ENCODE results near the gene C10orf90. TPM values are rescaled to one million over a fixed set of nuclear protein-coding genes. Genes with fewer than 3 reads are reported as not detected.

The C10orf90 gene
- total and polyA plus RNA-seq, 4 donors, result 0.05 to 0.25 TPM; not detected in 2

- Histone ChIP-seq H3K9me3 (ENCODE audit: control insufficient read depth in 4 of 4, low read length in 3 of 4) (peaks cover 0 to 5% (median 0%) of the 10 kb centered on the region in 4 donors), H3K9ac (ENCODE audit: low read depth in 1 of 2, low read length in 2 of 2) (no peak overlapping the region), H3K27me3 (ENCODE audit: control insufficient read depth in 4 of 4, insufficient read depth in 4 of 4, low read length in 3 of 4) (peaks cover 0 to 16% (median 0%) of the 10 kb centered on the region in 4 donors), H3K4me1 (ENCODE audit: control insufficient read depth in 4 of 4, insufficient read depth in 4 of 4, low read length in 3 of 4) (no peaks in the 10 kb centered on the region), H3K36me3 (ENCODE audit: control insufficient read depth in 4 of 4, insufficient read depth in 3 of 4, low read depth in 1 of 4, low read length in 3 of 4) (no peaks in the 10 kb centered on the region), H3K4me3 (ENCODE audit: low read depth in 1 of 3, low read length in 3 of 3) (no peak overlapping the region), H3K27ac (ENCODE audit: low read depth in 1 of 2, low read length in 2 of 2) (no peak overlapping the region)
- DNase-seq (ENCODE audit: low spot score), result no peak
- 58% methylated on average over 12 of the region's 12 CpGs for WGBS
- no peak for TF ChIP-seq YY1 (IDR thresholded peaks at IDR 0.05)
- TF ChIP-seq HNF4A (conservative IDR thresholded peaks at IDR 0.05), result no peak
- no peak for TF ChIP-seq SP1 (IDR thresholded peaks at IDR 0.05)
- TF ChIP-seq, protein P1, sequence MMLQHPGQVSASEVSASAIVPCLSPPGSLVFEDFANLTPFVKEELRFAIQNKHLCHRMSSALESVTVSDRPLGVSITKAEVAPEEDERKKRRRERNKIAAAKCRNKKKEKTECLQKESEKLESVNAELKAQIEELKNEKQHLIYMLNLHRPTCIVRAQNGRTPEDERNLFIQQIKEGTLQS (IDR thresholded peaks at IDR 0.05), result no peak
- TF ChIP-seq JUND (IDR thresholded peaks at IDR 0.05), result no peak
These were observed 99.6 kb downstream of the C10orf90 start for GRCh38 chr10:126570621-126571602.

DNA sequence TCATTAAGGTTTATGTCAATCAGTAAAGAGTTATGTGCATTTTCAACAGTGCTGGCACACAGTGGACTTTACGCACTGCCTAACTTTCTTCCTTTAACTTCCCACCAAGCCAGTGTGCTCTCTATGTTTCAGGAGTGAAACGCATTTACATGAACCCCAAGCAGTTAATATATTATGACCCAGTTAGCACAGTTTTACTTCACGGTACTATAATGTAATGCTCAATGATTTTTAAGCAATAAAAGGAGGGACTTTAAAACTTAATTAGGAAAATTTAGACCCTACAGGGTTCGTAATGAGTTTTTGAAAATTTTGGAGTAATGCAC is 100.3 kb downstream of the C10orf90 start:
- no peaks in the 10 kb centered on the region for H3K4me1 ChIP-seq (ENCODE audit: control insufficient read depth in 4 of 4, insufficient read depth in 4 of 4, low read length in 3 of 4)
- no peaks in the 10 kb centered on the region for H3K36me3 ChIP-seq (ENCODE audit: control insufficient read depth in 4 of 4, insufficient read depth in 3 of 4, low read depth in 1 of 4, low read length in 3 of 4)
- WGBS, result 61% methylated on average over 4 of the region's 4 CpGs
- TF ChIP-seq, protein P2, sequence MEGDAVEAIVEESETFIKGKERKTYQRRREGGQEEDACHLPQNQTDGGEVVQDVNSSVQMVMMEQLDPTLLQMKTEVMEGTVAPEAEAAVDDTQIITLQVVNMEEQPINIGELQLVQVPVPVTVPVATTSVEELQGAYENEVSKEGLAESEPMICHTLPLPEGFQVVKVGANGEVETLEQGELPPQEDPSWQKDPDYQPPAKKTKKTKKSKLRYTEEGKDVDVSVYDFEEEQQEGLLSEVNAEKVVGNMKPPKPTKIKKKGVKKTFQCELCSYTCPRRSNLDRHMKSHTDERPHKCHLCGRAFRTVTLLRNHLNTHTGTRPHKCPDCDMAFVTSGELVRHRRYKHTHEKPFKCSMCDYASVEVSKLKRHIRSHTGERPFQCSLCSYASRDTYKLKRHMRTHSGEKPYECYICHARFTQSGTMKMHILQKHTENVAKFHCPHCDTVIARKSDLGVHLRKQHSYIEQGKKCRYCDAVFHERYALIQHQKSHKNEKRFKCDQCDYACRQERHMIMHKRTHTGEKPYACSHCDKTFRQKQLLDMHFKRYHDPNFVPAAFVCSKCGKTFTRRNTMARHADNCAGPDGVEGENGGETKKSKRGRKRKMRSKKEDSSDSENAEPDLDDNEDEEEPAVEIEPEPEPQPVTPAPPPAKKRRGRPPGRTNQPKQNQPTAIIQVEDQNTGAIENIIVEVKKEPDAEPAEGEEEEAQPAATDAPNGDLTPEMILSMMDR (IDR thresholded peaks at IDR 0.05; ENCODE audit: low read depth, low read length, missing input control), result no peak
- TF ChIP-seq HNF4G (IDR thresholded peaks at IDR 0.05) (no peak), RAD21 (IDR thresholded peaks at IDR 0.05) (no peak), TAF1 (conservative IDR thresholded peaks at IDR 0.05) (no peak), SP1 (IDR thresholded peaks at IDR 0.05) (no peak), GABPA (IDR thresholded peaks at IDR 0.05 in 1 of 2, conservative IDR thresholded peaks at IDR 0.05 in 1 of 2) (no peak), NR2F2 (IDR thresholded peaks at IDR 0.05) (no peak), ZBTB33 (IDR thresholded peaks at IDR 0.05) (no peak), JUND (IDR thresholded peaks at IDR 0.05) (no peak), REST (IDR thresholded peaks at IDR 0.05) (no peak), EGR1 (IDR thresholded peaks at IDR 0.05; ENCODE audit: low read depth in 2 of 2) (no peak), YY1 (IDR thresholded peaks at IDR 0.05) (no peak), RXRA (IDR thresholded peaks at IDR 0.05) (no peak), FOXA1 (IDR thresholded peaks at IDR 0.05) (no peak), FOXA2 (IDR thresholded peaks at IDR 0.05) (no peak), HNF4A (conservative IDR thresholded peaks at IDR 0.05) (no peak)
- TF ChIP-seq, protein P1 (IDR thresholded peaks at IDR 0.05), result no peak
- TF ChIP-seq, protein P3, sequence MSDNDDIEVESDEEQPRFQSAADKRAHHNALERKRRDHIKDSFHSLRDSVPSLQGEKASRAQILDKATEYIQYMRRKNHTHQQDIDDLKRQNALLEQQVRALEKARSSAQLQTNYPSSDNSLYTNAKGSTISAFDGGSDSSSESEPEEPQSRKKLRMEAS (IDR thresholded peaks at IDR 0.05), result no peak
- H3K27ac ChIP-seq (ENCODE audit: low read depth in 1 of 2, low read length in 2 of 2), result no peak overlapping the region
- H3K9ac ChIP-seq (ENCODE audit: low read depth in 1 of 2, low read length in 2 of 2), result no peak overlapping the region
- DNase-seq (ENCODE audit: low spot score), result no peak
- H3K9me3 ChIP-seq (ENCODE audit: control insufficient read depth in 4 of 4, low read length in 3 of 4), result peaks cover 0 to 5% (median 0%) of the 10 kb centered on the region in 4 donors
- peaks cover 0 to 16% (median 0%) of the 10 kb centered on the region in 4 donors for H3K27me3 ChIP-seq (ENCODE audit: control insufficient read depth in 4 of 4, insufficient read depth in 4 of 4, low read length in 3 of 4)
- no peak overlapping the region for H3K4me3 ChIP-seq (ENCODE audit: low read depth in 1 of 3, low read length in 3 of 3)

Measured in liver (tissue), 9 donors.